ENCODE measurements around the gene PASK. TPM values are rescaled to one million over a fixed set of nuclear protein-coding genes. Genes with fewer than 3 reads are reported as not detected.

The PASK gene
- polyA plus RNA-seq, 3 donors, result 0.56 to 4.3 (median 0.70) TPM

DNA sequence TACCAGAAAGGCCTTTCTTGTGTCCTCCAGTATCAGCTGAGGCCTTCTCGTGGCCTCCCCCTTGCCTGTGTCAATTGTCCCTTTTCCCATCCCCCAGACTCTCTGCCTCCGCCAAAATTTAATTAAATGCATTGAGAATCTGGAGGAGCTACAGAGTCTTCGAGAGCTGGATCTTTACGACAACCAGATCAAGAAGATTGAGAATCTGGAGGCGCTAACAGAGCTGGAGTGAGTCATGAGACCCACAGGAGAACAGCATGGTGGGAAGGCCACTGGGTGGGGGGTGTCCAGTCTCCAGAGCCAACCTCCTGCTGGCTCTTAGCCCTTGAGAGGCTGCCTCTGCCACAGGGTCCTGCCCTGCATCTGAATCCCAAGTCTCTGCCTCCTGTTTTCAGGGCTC lies 9.8 kb upstream of the PASK start:
- no peaks in the 10 kb centered on the region for H3K9me3 Mint-ChIP-seq
- Histone ChIP-seq H3K79me2 (ENCODE audit: insufficient read depth, low read length) (no peaks in the 10 kb centered on the region), H3K4me1 (ENCODE audit: control insufficient read depth in 1 of 2, insufficient read depth in 2 of 2, low read length in 2 of 2) (peaks cover 4 to 7% of the 10 kb centered on the region in 2 donors), H3K36me3 (replicated peaks in 1 of 2; ENCODE audit: control insufficient read depth in 1 of 2, insufficient read depth in 2 of 2, low read length in 2 of 2) (peaks cover 63 to 82% of the 10 kb centered on the region in 2 donors), H4K20me1 (ENCODE audit: insufficient read depth, low read length) (peaks cover 16% of the 10 kb centered on the region), H3K9ac (ENCODE audit: insufficient read depth, low read length, poor library complexity, severe bottlenecking) (no peak overlapping the region), H2AFZ (ENCODE audit: insufficient read depth, low read depth, low read length, poor library complexity, severe bottlenecking) (no peak overlapping the region), H3K4me2 (replicated peaks; ENCODE audit: extremely low read depth, low read length, poor library complexity, severe bottlenecking) (no peak overlapping the region), H3K4me3 (replicated peaks in 1 of 3; ENCODE audit: low read depth in 2 of 3, low read length in 3 of 3) (no peak overlapping the region), H3K27ac (ENCODE audit: low read depth in 1 of 2, low read length in 2 of 2) (no peak overlapping the region), H3K27me3 (ENCODE audit: control insufficient read depth in 2 of 2, insufficient read depth in 2 of 2, low read length in 2 of 2) (no peaks in the 10 kb centered on the region), H3K9me3 (replicated peaks in 1 of 2; ENCODE audit: control insufficient read depth in 1 of 2, insufficient read depth in 1 of 2, low read length in 2 of 2) (no peaks in the 10 kb centered on the region)
- TF ChIP-seq, protein P1, sequence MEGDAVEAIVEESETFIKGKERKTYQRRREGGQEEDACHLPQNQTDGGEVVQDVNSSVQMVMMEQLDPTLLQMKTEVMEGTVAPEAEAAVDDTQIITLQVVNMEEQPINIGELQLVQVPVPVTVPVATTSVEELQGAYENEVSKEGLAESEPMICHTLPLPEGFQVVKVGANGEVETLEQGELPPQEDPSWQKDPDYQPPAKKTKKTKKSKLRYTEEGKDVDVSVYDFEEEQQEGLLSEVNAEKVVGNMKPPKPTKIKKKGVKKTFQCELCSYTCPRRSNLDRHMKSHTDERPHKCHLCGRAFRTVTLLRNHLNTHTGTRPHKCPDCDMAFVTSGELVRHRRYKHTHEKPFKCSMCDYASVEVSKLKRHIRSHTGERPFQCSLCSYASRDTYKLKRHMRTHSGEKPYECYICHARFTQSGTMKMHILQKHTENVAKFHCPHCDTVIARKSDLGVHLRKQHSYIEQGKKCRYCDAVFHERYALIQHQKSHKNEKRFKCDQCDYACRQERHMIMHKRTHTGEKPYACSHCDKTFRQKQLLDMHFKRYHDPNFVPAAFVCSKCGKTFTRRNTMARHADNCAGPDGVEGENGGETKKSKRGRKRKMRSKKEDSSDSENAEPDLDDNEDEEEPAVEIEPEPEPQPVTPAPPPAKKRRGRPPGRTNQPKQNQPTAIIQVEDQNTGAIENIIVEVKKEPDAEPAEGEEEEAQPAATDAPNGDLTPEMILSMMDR (IDR thresholded peaks at IDR 0.05), result no peak
- H3K4me1 Mint-ChIP-seq, result peaks cover 6% of the 10 kb centered on the region
- no peak overlapping the region for H3K27ac Mint-ChIP-seq
- WGBS (ENCODE audit: insufficient coverage), result 100% methylated on average over 4 of the region's 5 CpGs
- H3K36me3 Mint-ChIP-seq, result peaks cover 60 to 71% of the 10 kb centered on the region in 2 donors
- no peak for DNase-seq
- no peak overlapping the region for H3K4me3 Mint-ChIP-seq
- H3K27me3 Mint-ChIP-seq (ENCODE audit: low read depth in 3 of 3), result peaks cover 0 to 4% (median 0%) of the 10 kb centered on the region in 3 donors
- intact Hi-C loops (cut with micrococcal nuclease), result loop anchor here in 1 of 2 donors (10.0 kb wide), 1 partner anchor 164 kb away; the partner anchor contains the start of gene SNED1

DNA sequence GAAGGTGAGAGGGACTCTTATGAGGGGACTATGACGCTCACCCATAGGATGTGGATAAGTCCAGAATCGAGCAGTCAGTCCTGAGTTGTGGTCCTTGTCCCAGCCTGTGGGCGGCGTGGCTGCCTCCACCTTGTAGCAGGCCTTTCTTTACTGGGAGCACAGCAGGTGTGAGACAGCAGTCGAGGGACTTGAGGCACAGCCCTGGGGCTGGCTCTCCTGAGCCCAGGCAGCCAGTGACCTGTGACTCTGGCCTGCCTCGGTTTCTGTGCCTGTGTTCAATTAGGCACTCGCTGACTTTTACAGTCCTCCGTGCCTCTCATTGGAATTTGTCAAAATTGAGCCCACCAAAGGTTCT lies 9.3 kb upstream of the PASK start:
- DNase-seq, result no peak
- WGBS (ENCODE audit: insufficient coverage), result 96% methylated on average over 8 of the region's 8 CpGs

More for the DNA sequence above, 9.3 kb upstream of the PASK start:
- H2AFZ ChIP-seq (ENCODE audit: insufficient read depth, low read depth, low read length, poor library complexity, severe bottlenecking), result no peak overlapping the region
- H3K9me3 ChIP-seq (replicated peaks in 1 of 2; ENCODE audit: control insufficient read depth in 1 of 2, insufficient read depth in 1 of 2, low read length in 2 of 2), result no peaks in the 10 kb centered on the region
- no peak overlapping the region for H3K4me3 Mint-ChIP-seq
- H3K27ac Mint-ChIP-seq, result no peak overlapping the region
- no peaks in the 10 kb centered on the region for H3K9me3 Mint-ChIP-seq
- peaks cover 4 to 7% of the 10 kb centered on the region in 2 donors for H3K4me1 ChIP-seq (ENCODE audit: control insufficient read depth in 1 of 2, insufficient read depth in 2 of 2, low read length in 2 of 2)
- H4K20me1 ChIP-seq (ENCODE audit: insufficient read depth, low read length), result peaks cover 17% of the 10 kb centered on the region
- peaks cover 56 to 69% of the 10 kb centered on the region in 2 donors for H3K36me3 Mint-ChIP-seq
- H3K4me2 ChIP-seq (replicated peaks; ENCODE audit: extremely low read depth, low read length, poor library complexity, severe bottlenecking), result no peak overlapping the region
- H3K9ac ChIP-seq (ENCODE audit: insufficient read depth, low read length, poor library complexity, severe bottlenecking), result no peak overlapping the region
- peaks cover 57 to 80% of the 10 kb centered on the region in 2 donors for H3K36me3 ChIP-seq (replicated peaks in 1 of 2; ENCODE audit: control insufficient read depth in 1 of 2, insufficient read depth in 2 of 2, low read length in 2 of 2)
- no peak overlapping the region for H3K27ac ChIP-seq (ENCODE audit: low read depth in 1 of 2, low read length in 2 of 2)
- H3K79me2 ChIP-seq (ENCODE audit: insufficient read depth, low read length), result no peaks in the 10 kb centered on the region
- intact Hi-C loops (cut with micrococcal nuclease), result loop anchor here in 1 of 2 donors (10.0 kb wide), 1 partner anchor 164 kb away; the partner anchor contains the start of gene SNED1
- peaks cover 6% of the 10 kb centered on the region for H3K4me1 Mint-ChIP-seq
- no peaks in the 10 kb centered on the region for H3K27me3 ChIP-seq (ENCODE audit: control insufficient read depth in 2 of 2, insufficient read depth in 2 of 2, low read length in 2 of 2)
- no peak overlapping the region for H3K4me3 ChIP-seq (replicated peaks in 1 of 3; ENCODE audit: low read depth in 2 of 3, low read length in 3 of 3)
- TF ChIP-seq, protein P1 (IDR thresholded peaks at IDR 0.05), result no peak
- H3K27me3 Mint-ChIP-seq (ENCODE audit: low read depth in 3 of 3), result peaks cover 0 to 4% (median 0%) of the 10 kb centered on the region in 3 donors
